OCI-LY7 (cell line): Measurements from ENCODE around the gene APEX1. TPM values are rescaled to one million over a fixed set of nuclear protein-coding genes. Genes with fewer than 3 reads are reported as not detected.

ENCODE experiments used
- BruUV-seq: library from RNA; stranded (reverse); fragments of 400-500 nt; replicated peaks from 2 replicates; lab custom pipeline; 2021; lab: Mats Ljungman, UMichigan
- CTCF ChIA-PET: fragments of 300-600 bp; sonication (Branson Sonifier 250); formaldehyde crosslinking; loops from one replicate; lab custom pipeline; 2022; ENCODE audit warnings: antibody characterized with exemption; ENCODE audit not compliant: unreplicated experiment; lab: Charles Lee
- POLR2A ChIA-PET: fragments of 300-600 bp; sonication (Branson Sonifier 250); formaldehyde crosslinking; loops from one replicate; lab custom pipeline; 2022; ENCODE audit warnings: antibody characterized with exemption; lab: Charles Lee
- DNase-seq: peaks from one replicate; pipeline ENCODE4 v3.0.0-alpha.2; 2015; ENCODE audit warnings: low spot score
- H2AFZ ChIP-seq: fragments of 200-600 bp; sonication (generic), shearing (Covaris generic); 2 replicates; pipeline ENCODE4 v1.6.1; 2014; ENCODE audit warnings: mild to moderate bottlenecking, antibody characterized with exemption, low read length, moderate library complexity
- H3K27ac ChIP-seq: fragments of 200-600 bp; sonication (generic); 2 replicates; pipeline ENCODE4 v1.5.1; 2014; ENCODE audit warnings: mixed run types, low read depth, mild to moderate bottlenecking, moderate library complexity, low read length, inconsistent platforms; ENCODE audit not compliant: poor library complexity, severe bottlenecking
- H3K36me3 ChIP-seq: fragments of 200-600 bp; sonication (generic); 2 replicates; pipeline ENCODE4 v1.6.1; 2014; ENCODE audit warnings: mild to moderate bottlenecking, antibody characterized with exemption, low read length, moderate library complexity, mixed read lengths; ENCODE audit not compliant: insufficient read depth
- H3K4me1 ChIP-seq: fragments of 200-600 bp; sonication (generic); 2 replicates; pipeline ENCODE4 v1.5.1; 2014; ENCODE audit warnings: mild to moderate bottlenecking, low read length; ENCODE audit not compliant: insufficient read depth, poor library complexity, severe bottlenecking
- H3K4me2 ChIP-seq: fragments of 200-600 bp; sonication (generic); 2 replicates; pipeline ENCODE4 v1.6.1; 2014; ENCODE audit warnings: mild to moderate bottlenecking, low read length
- H3K4me3 ChIP-seq: fragments of 200-600 bp; sonication (generic); 2 replicates; pipeline ENCODE4 v1.5.1; 2014; ENCODE audit warnings: mild to moderate bottlenecking, low read depth, low read length; ENCODE audit not compliant: poor library complexity, severe bottlenecking
- H3K79me2 ChIP-seq: fragments of 200-600 bp; sonication (generic); 2 replicates; pipeline ENCODE4 v1.6.1; 2016; ENCODE audit warnings: low read depth, mild to moderate bottlenecking, low read length, moderate library complexity, mixed read lengths; ENCODE audit not compliant: insufficient read depth
- H3K9me2 ChIP-seq: fragments of 200-600 bp; sonication (generic); 2 replicates; pipeline ENCODE4 v1.6.1; 2016; ENCODE audit warnings: mild to moderate bottlenecking, low read length, mixed read lengths; ENCODE audit not compliant: insufficient read depth
- H3K9me3 ChIP-seq: fragments of 200-600 bp; sonication (generic); 2 replicates; pipeline ENCODE4 v1.6.1; 2014; ENCODE audit warnings: mild to moderate bottlenecking, mixed run types, low read length, mixed read lengths
- H4K20me1 ChIP-seq: fragments of 200-600 bp; sonication (generic); 2 replicates; pipeline ENCODE4 v1.6.1; 2014; ENCODE audit warnings: mild to moderate bottlenecking, antibody characterized with exemption, low read length, moderate library complexity, mixed read lengths; ENCODE audit not compliant: insufficient read depth
- CTCF ChIP-seq: fragments of 200-600 bp; sonication (generic); conservative IDR thresholded peaks from 2 replicates; pipeline ENCODE4 v1.5.1; 2014; ENCODE audit warnings: mild to moderate bottlenecking, antibody characterized with exemption, low read length, moderate library complexity, mixed read lengths
- EZH2phosphoT487 ChIP-seq: fragments of 200-600 bp; sonication (generic); IDR thresholded peaks from 2 replicates; pipeline ENCODE4 v1.6.1; 2018; ENCODE audit warnings: low read depth, borderline replicate concordance, mild to moderate bottlenecking, mixed run types, antibody characterized with exemption, low read length, moderate library complexity, mixed read lengths
- intact Hi-C: fragments of 100-400 bp; cut with micrococcal nuclease; formaldehyde crosslinking; loops from one replicate; pipeline ENCODE4 v1.10.0; 2022; ENCODE audit not compliant: unreplicated experiment
- total RNA-seq, 2 experiments: library from RNA; depleted of rRNA in 1 of 2; stranded (reverse); fragments of >200 nt in 1 of 2; shearing (Covaris generic) in 1 of 2; gene quantifications; 2 replicates each; pipeline ENCODE4 v1.2.3, GENCODE V29; 2014 to 2022

APEX1 gene
- total RNA-seq, 2 experiments from 2014 or later, result 117 to 203 TPM

GRCh38 chr14:20429801-20430669, 25.0 kb upstream of the APEX1 start:
- Histone ChIP-seq H3K4me1 (peaks cover 47% of the 10 kb centered on the region), H3K27ac (no peak overlapping the region), H4K20me1 (no peaks in the 10 kb centered on the region), H3K9me3 (no peaks in the 10 kb centered on the region), H2AFZ (no peak overlapping the region), H3K4me2 (no peak overlapping the region), H3K79me2 (no peaks in the 10 kb centered on the region), H3K4me3 (no peak overlapping the region), H3K36me3 (no peaks in the 10 kb centered on the region), H3K9me2 (no peaks in the 10 kb centered on the region)
- CTCF ChIA-PET, result interaction anchor here (0.7 kb wide), 1 partner anchor 25 kb away, joined by 3 read pairs; the partner anchor contains the start of gene APEX1
- no peak for DNase-seq
- POLR2A ChIA-PET, result interaction anchor here (0.6 to 3.4 kb wide), 7 partner anchors 9 to 26 kb away, joined by 3 to 14 read pairs (median 4); partner anchors contain the start of genes APEX1 and OSGEP
- no peak for TF ChIP-seq CTCF
- TF ChIP-seq EZH2phosphoT487, result no peak
- BruUV-seq, result no TSS peak
- intact Hi-C loops, result no loop called here

GRCh38 chr14:20434701-20435581, 20.1 kb upstream of the APEX1 start:
- no peaks in the 10 kb centered on the region for H3K79me2 ChIP-seq
- no peak overlapping the region for H3K4me2 ChIP-seq
- DNase-seq, result no peak
- H3K36me3 ChIP-seq, result no peaks in the 10 kb centered on the region
- BruUV-seq, result no TSS peak
- no peak overlapping the region for H2AFZ ChIP-seq
- TF ChIP-seq EZH2phosphoT487 (no peak), CTCF (no peak)
- intact Hi-C loops, result no loop called here
- no peak overlapping the region for H3K4me3 ChIP-seq
- ChIA-PET CTCF (no interaction called here), POLR2A (interaction anchor here (0.6 to 2.2 kb wide), 2 partner anchors 13 to 47 kb away, joined by 3 to 7 read pairs; no protein-coding TSS in a partner anchor)
- H4K20me1 ChIP-seq, result no peaks in the 10 kb centered on the region
- H3K9me3 ChIP-seq, result no peaks in the 10 kb centered on the region
- H3K27ac ChIP-seq, result no peak overlapping the region
- H3K4me1 ChIP-seq, result peaks cover 31% of the 10 kb centered on the region
- no peaks in the 10 kb centered on the region for H3K9me2 ChIP-seq
